Endothelial cell of umbilical vein (primary cell): ENCODE data around the gene ANKRD13C.

ENCODE experiments used
- CTCF ChIP-seq, 2 donors: IDR thresholded peaks; 1 replicate in 1 of 2; 2 replicates in 1 of 2; pipeline ENCODE4 v1.5.1; 2011; ENCODE audit warnings: low read length in 2 of 2, mild to moderate bottlenecking in 2 of 2, moderate library complexity in 2 of 2, control low read depth in 1 of 2, inconsistent platforms in 1 of 2, low read depth in 1 of 2; ENCODE audit not compliant: insufficient read depth in 1 of 2; ENCODE audit errors: extremely low read depth in 1 of 2
- EZH2 ChIP-seq: IDR thresholded peaks from 2 replicates; pipeline ENCODE4 v1.6.1; 2012; ENCODE audit warnings: borderline replicate concordance, low read depth, mild to moderate bottlenecking, moderate library complexity, low read length, inconsistent platforms; ENCODE audit not compliant: severe bottlenecking
- GATA2 ChIP-seq: IDR thresholded peaks from 2 replicates; pipeline ENCODE4 v1.7.0; 2011; ENCODE audit warnings: low read depth, mild to moderate bottlenecking, moderate library complexity, mixed read lengths, low read length; ENCODE audit not compliant: insufficient read length, insufficient read depth
- POLR2A ChIP-seq: IDR thresholded peaks from 2 replicates; pipeline ENCODE4 v1.6.1; 2012; ENCODE audit warnings: low read depth, mild to moderate bottlenecking, control low read depth, low read length
- POLR2AphosphoS5 ChIP-seq: IDR thresholded peaks from 2 replicates; pipeline ENCODE4 v1.6.1; 2012; ENCODE audit warnings: low read depth, mild to moderate bottlenecking, control low read depth, low read length, moderate library complexity; ENCODE audit not compliant: insufficient read depth

GRCh38 chr1:70227439-70227838 is 127.1 kb downstream of the ANKRD13C start:
- TF ChIP-seq POLR2A, result no peak
- TF ChIP-seq EZH2, result no peak
- TF ChIP-seq CTCF (IDR thresholded peaks at IDR 0.05; ENCODE audit: extremely low read depth in 1 of 2, insufficient read depth in 1 of 2, low read depth in 1 of 2, low read length in 2 of 2), result no peak
- no peak for TF ChIP-seq GATA2
- TF ChIP-seq POLR2AphosphoS5, result no peak
